K562 (cell line): Measurements from ENCODE around the gene UNC5C. TPM values are rescaled to one million over a fixed set of nuclear protein-coding genes. Genes with fewer than 3 reads are reported as not detected.

Source experiments
- ATAC-seq: fragments of 200-7000 bp; cut with Tn5 transposase; 3 replicates; pipeline ENCODE4 v1.9.1; 2020; ENCODE audit warnings: moderate library complexity
- BruUV-seq: library from RNA; stranded (reverse); fragments of 400-500 nt; replicated peaks from 2 replicates; lab custom pipeline; 2021; lab: Mats Ljungman, UMichigan
- CTCF ChIA-PET: fragments of 300-600 bp; formaldehyde crosslinking; extraction: SDS; loops from one replicate; lab custom pipeline; 2021; ENCODE audit warnings: low intra/inter-chr PET ratio; lab: Yijun Ruan, JAX
- POLR2A ChIA-PET: fragments of 300-600, 350-650 bp; sonication (Branson Sonifier 250); formaldehyde crosslinking; extraction: SDS; loops from one replicate; lab custom pipeline; 2021; ENCODE audit warnings: antibody characterized with exemption, inconsistent platforms; lab: Yijun Ruan, JAX
- DNase-seq, 4 experiments: peaks; one replicate each; pipeline versions ENCODE4 v3.0.0 to v3.0.0-alpha.2; 2011 to 2018; ENCODE audit warnings: low spot score in 3 of 4, mixed read lengths in 3 of 4; ENCODE audit errors: extremely low read depth in 1 of 4
- FAIRE-seq: peaks from 2 replicates; lab custom pipeline; 2011; peaks lifted over from hg19 to GRCh38; lab: Jason Lieb, UNC
- H2AFZ ChIP-seq: 2 replicates; pipeline ENCODE4 v1.6.0; 2011; ENCODE audit warnings: low read depth, low read length, control low read depth, inconsistent platforms
- H3K27ac ChIP-seq: fragments of 200-600 bp; 3 replicates; pipeline ENCODE4 v1.8.0; 2011; ENCODE audit warnings: low read depth, mild to moderate bottlenecking, control low read depth, inconsistent platforms, low read length, moderate library complexity, mixed read lengths; ENCODE audit errors: extremely low read depth
- H3K27me3 ChIP-seq, 2 experiments: fragments of 300-600 bp in 1 of 2; 2 replicates in 1 of 2; 3 replicates in 1 of 2; pipeline versions ENCODE4 v1.6.0 to v1.8.0; 2011; ENCODE audit warnings: inconsistent platforms in 2 of 2, low read length in 2 of 2, mild to moderate bottlenecking in 1 of 2, mixed read lengths in 1 of 2, moderate library complexity in 1 of 2; ENCODE audit not compliant: control insufficient read depth in 2 of 2, insufficient read depth in 2 of 2
- H3K36me3 ChIP-seq: fragments of 300-600 bp; 3 replicates; pipeline ENCODE4 v1.8.0; 2011; ENCODE audit warnings: mild to moderate bottlenecking, low read length, inconsistent platforms; ENCODE audit not compliant: control insufficient read depth, insufficient read depth
- H3K4me1 ChIP-seq, 2 experiments: fragments of 200-600 bp in 1 of 2; replicated peaks in 1 of 2; 2 replicates in 1 of 2; 3 replicates in 1 of 2; pipeline versions ENCODE4 v1.5.1 to v1.8.0; 2011; ENCODE audit warnings: inconsistent platforms in 2 of 2, low read length in 2 of 2, mild to moderate bottlenecking in 1 of 2, mixed read lengths in 1 of 2, moderate library complexity in 1 of 2; ENCODE audit not compliant: control insufficient read depth in 2 of 2, insufficient read depth in 2 of 2
- H3K4me2 ChIP-seq: 2 replicates; pipeline ENCODE4 v1.6.1; 2011; ENCODE audit warnings: low read length, control low read depth, inconsistent platforms, mixed read lengths; ENCODE audit not compliant: insufficient read depth
- H3K4me3 ChIP-seq: fragments of 200-600 bp; sonication (generic), shearing (Covaris generic); 2 replicates; pipeline ENCODE4 v1.5.1; 2016; ENCODE audit warnings: control low read depth, inconsistent platforms
- H3K79me2 ChIP-seq: fragments of 200-600 bp; 3 replicates; pipeline ENCODE4 v1.8.0; 2011; ENCODE audit warnings: low read length, inconsistent platforms; ENCODE audit not compliant: control insufficient read depth, insufficient read depth
- H3K9ac ChIP-seq, 2 experiments: 2 replicates each; pipeline versions ENCODE4 v1.6.0 to v1.6.1; 2011; ENCODE audit warnings: low read depth in 2 of 2, low read length in 2 of 2, control low read depth in 1 of 2, inconsistent platforms in 1 of 2, mild to moderate bottlenecking in 1 of 2, mixed read lengths in 1 of 2; ENCODE audit not compliant: insufficient read depth in 1 of 2
- H3K9me1 ChIP-seq: one replicate; pipeline ENCODE4 v1.6.0; 2011; ENCODE audit warnings: inconsistent platforms, mild to moderate bottlenecking, low read length, moderate library complexity; ENCODE audit not compliant: control insufficient read depth, insufficient read depth
- H3K9me3 ChIP-seq: replicated peaks from 2 replicates; pipeline ENCODE4 v1.5.1; 2011; ENCODE audit warnings: low read depth, low read length, inconsistent platforms; ENCODE audit not compliant: control insufficient read depth, insufficient read depth
- H4K20me1 ChIP-seq: replicated peaks from 2 replicates; pipeline ENCODE4 v1.6.1; 2011; ENCODE audit warnings: low read length, inconsistent platforms, mixed read lengths; ENCODE audit not compliant: control insufficient read depth, insufficient read depth
- E2F4 ChIP-seq: sonication (generic); formaldehyde crosslinking; IDR thresholded peaks from 2 replicates; pipeline ENCODE4 v1.8.0; 2022; ENCODE audit warnings: mild to moderate bottlenecking, low read depth, missing genetic modification reagents
- EP400 ChIP-seq: fragments of 450-650 bp; IDR thresholded peaks from 2 replicates; pipeline ENCODE4 v1.6.1; 2017; ENCODE audit warnings: antibody characterized with exemption, mild to moderate bottlenecking, moderate library complexity
- GTF2F1 ChIP-seq: IDR thresholded peaks from 2 replicates; pipeline ENCODE4 v1.6.1; 2011; ENCODE audit warnings: low read depth, low read length, improper control_type of control experiment
- HDAC8 ChIP-seq: fragments of 450-650 bp; IDR thresholded peaks from 2 replicates; pipeline ENCODE4 v1.6.1; 2016; ENCODE audit warnings: mild to moderate bottlenecking, missing genetic modification characterization, moderate library complexity, missing compliant biosample characterization
- HNRNPUL1 ChIP-seq: fragments of 200-400 bp; formaldehyde crosslinking; IDR thresholded peaks from 2 replicates; pipeline ENCODE4 v1.6.1; 2017; ENCODE audit warnings: low read length
- MYNN ChIP-seq, 2 experiments: sonication (generic); formaldehyde crosslinking in 1 of 2; IDR thresholded peaks; 2 replicates each; pipeline versions ENCODE4 v1.5.0 to v1.6.1; 2016 to 2020; ENCODE audit warnings: antibody characterized with exemption in 1 of 2, missing genetic modification reagents in 1 of 2
- NBN ChIP-seq: fragments of 450-650 bp; IDR thresholded peaks from 2 replicates; pipeline ENCODE4 v1.6.1; 2016; ENCODE audit warnings: low read depth, mild to moderate bottlenecking
- WGBS: fragments of 100-300 bp; shearing (Covaris generic); methylation state at CpG from one replicate; pipeline ENCODE4 v1.1.6; 2016; ENCODE audit warnings: low coverage, mixed read lengths; ENCODE audit not compliant: insufficient coverage; ENCODE audit errors: missing lambda C conversion rate; 5-methylcytosine and 5-hydroxymethylcytosine counted together
- in situ Hi-C: fragments of 300-500 bp; cut with MboI; formaldehyde crosslinking; loops from 4 replicates; pipeline ENCODE4 v1.15.0; 2018; ENCODE audit warnings: inconsistent platforms, mixed read lengths
- intact Hi-C: fragments of 100-400 bp; cut with micrococcal nuclease; formaldehyde crosslinking; loops from 2 replicates; pipeline ENCODE4 v1.14.2; 2022
- polyA plus RNA-seq, 8 experiments: library from polyadenylated mRNA; depleted of rRNA in 4 of 8; stranded (reverse) in 5 of 8; unstranded in 3 of 8; fragments of >200 nt; fragmentation: Nextera tagmentation in 2 of 8; fragmentation: Illumina TruSeq in 1 of 8; extraction: Ambion mirVana in 2 of 8; extraction: Trizol in 1 of 8; gene quantifications; 2 replicates each; pipeline versions ENCODE4 v1.2.1 to v1.2.3, GENCODE V29; 2011 to 2014; ENCODE audit warnings: inconsistent platforms in 1 of 8, missing spikeins in 1 of 8
- total RNA-seq, 7 experiments: library from RNA; depleted of rRNA in 6 of 7; stranded (reverse); fragments of >200 nt in 6 of 7; fragmentation: Illumina TruSeq in 2 of 7; extraction: Trizol in 2 of 7; gene quantifications; 2 replicates each; pipeline versions ENCODE4 v1.2.1 to v1.2.3, GENCODE V29; 2011 to 2021; ENCODE audit warnings: low replicate concordance in 1 of 7
- TF ChIP-seq, protein P1 (sequence below): fragments of 200-400 bp; formaldehyde crosslinking; IDR thresholded peaks from 2 replicates; pipeline ENCODE4 v1.6.1; 2017; ENCODE audit warnings: mild to moderate bottlenecking, low read depth, low read length, moderate library complexity

Gene UNC5C
- total and polyA plus RNA-seq, 9 of the 15 experiments (the other 6 are each of a cell fraction or from before 2014, with no cell fraction given): under 0.01 to 0.10 (median 0.03) TPM; not detected in 1

- H4K20me1 ChIP-seq: no peaks in the 10 kb centered on the region
- H3K9ac ChIP-seq: no peak overlapping the region
- ATAC-seq: no peak
- no peaks in the 10 kb centered on the region for H3K36me3 ChIP-seq
- H3K79me2 ChIP-seq: no peaks in the 10 kb centered on the region
- TF ChIP-seq E2F4: no peak
- TF ChIP-seq, all 486 proteins: peak for 0
- Histone ChIP-seq H3K4me3 (no peak overlapping the region), H3K9me1 (no peaks in the 10 kb centered on the region), H3K27me3 (no peaks in the 10 kb centered on the region), H3K9me3 (no peaks in the 10 kb centered on the region), H2AFZ (no peak overlapping the region), H3K4me1 (no peaks in the 10 kb centered on the region), H3K4me2 (no peak overlapping the region), H3K27ac (no peak overlapping the region)
- CTCF ChIA-PET: no interaction called here
- intact Hi-C loops (no loop called here), in situ Hi-C loops (no loop called here)
- WGBS: 0% methylated on average over 4 of the region's 4 CpGs
- DNase-seq: no peak
- no TSS peak for BruUV-seq
- no peak for FAIRE-seq
- POLR2A ChIA-PET: no interaction called here
These were observed 20.3 kb downstream of the UNC5C start for GRCh38 chr4:95528388-95528948.

DNA sequence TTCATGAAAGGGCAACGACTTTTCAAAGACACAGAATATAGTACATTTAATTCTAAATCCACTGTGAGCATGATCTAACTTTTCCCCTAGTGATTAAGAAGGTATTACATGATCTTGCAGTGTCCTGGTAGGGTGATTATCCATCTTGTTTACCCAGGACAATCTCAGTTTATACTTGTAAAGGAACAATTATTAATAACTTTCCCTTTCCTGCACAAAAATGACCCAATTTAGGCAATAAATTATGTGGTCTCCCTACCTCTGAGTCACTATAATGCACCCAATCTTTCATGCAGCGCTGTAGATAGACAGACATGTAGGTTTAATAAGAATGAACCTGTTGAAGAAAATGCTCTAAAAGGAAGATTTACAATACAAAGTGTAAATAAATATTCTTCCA, 22.7 kb downstream of the UNC5C start:
- Histone ChIP-seq H3K4me1 (no peaks in the 10 kb centered on the region), H3K9me3 (no peaks in the 10 kb centered on the region), H3K9me1 (no peaks in the 10 kb centered on the region), H3K36me3 (no peaks in the 10 kb centered on the region), H3K27ac (no peak overlapping the region), H3K27me3 (no peaks in the 10 kb centered on the region), H3K9ac (no peak overlapping the region), H4K20me1 (no peaks in the 10 kb centered on the region), H3K4me3 (no peak overlapping the region), H2AFZ (no peak overlapping the region), H3K79me2 (no peaks in the 10 kb centered on the region), H3K4me2 (no peak overlapping the region)
- no peak for DNase-seq
- intact Hi-C loops: no loop called here
- FAIRE-seq: no peak
- BruUV-seq: no TSS peak
- no peak for TF ChIP-seq EP400
- no peak for TF ChIP-seq NBN
- no peak for TF ChIP-seq MYNN (IDR thresholded peaks at IDR 0.05)
- no peak for TF ChIP-seq MYNN (CRISPR knock-in tag; IDR thresholded peaks at IDR 0.05)
- TF ChIP-seq, protein P1, sequence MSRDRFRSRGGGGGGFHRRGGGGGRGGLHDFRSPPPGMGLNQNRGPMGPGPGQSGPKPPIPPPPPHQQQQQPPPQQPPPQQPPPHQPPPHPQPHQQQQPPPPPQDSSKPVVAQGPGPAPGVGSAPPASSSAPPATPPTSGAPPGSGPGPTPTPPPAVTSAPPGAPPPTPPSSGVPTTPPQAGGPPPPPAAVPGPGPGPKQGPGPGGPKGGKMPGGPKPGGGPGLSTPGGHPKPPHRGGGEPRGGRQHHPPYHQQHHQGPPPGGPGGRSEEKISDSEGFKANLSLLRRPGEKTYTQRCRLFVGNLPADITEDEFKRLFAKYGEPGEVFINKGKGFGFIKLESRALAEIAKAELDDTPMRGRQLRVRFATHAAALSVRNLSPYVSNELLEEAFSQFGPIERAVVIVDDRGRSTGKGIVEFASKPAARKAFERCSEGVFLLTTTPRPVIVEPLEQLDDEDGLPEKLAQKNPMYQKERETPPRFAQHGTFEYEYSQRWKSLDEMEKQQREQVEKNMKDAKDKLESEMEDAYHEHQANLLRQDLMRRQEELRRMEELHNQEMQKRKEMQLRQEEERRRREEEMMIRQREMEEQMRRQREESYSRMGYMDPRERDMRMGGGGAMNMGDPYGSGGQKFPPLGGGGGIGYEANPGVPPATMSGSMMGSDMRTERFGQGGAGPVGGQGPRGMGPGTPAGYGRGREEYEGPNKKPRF: no peak
- no peak for TF ChIP-seq GTF2F1
- no peak for TF ChIP-seq HNRNPUL1
- TF ChIP-seq HDAC8 (tag): no peak
- ATAC-seq: no peak
- 0% methylated on average over 2 of the region's 2 CpGs for WGBS
- in situ Hi-C loops: no loop called here
- CTCF ChIA-PET: no interaction called here
- POLR2A ChIA-PET: no interaction called here
